ENCODE data around the gene PLEKHA7.
"Not testable (repeated sequence)": the region's sequence is repeated elsewhere in the genome, so short reads cannot be mapped to it uniquely, and the experiment has no call there.

The PLEKHA7 gene

GRCh38 chr11:16977136-16977993, 36.8 kb downstream of the PLEKHA7 start:
- no peak for DNase-seq (ENCODE audit: low read depth in 2 of 2)

- DNase-seq (ENCODE audit: low read depth in 2 of 2) = no peak
Observed at GRCh38 chr11:16976379-16976778, 37.8 kb downstream of the PLEKHA7 start.

- DNase-seq (ENCODE audit: low read depth in 2 of 2) = no peak
Observed at GRCh38 chr11:16975906-16976305, 38.3 kb downstream of the PLEKHA7 start.

GRCh38 chr11:16973338-16973964, 40.8 kb downstream of the PLEKHA7 start:
- DNase-seq (ENCODE audit: low read depth in 2 of 2) = no peak

- DNase-seq (ENCODE audit: low read depth in 2 of 2) = no peak
Observed at GRCh38 chr11:16969010-16969999, 44.9 kb downstream of the PLEKHA7 start.

GRCh38 chr11:16968196-16968595, 46.0 kb downstream of the PLEKHA7 start:
- DNase-seq (ENCODE audit: low read depth in 2 of 2) = no peak

GRCh38 chr11:16966930-16967671, 47.1 kb downstream of the PLEKHA7 start:
- DNase-seq (ENCODE audit: low read depth in 2 of 2) = no peak

- no peak for DNase-seq (ENCODE audit: low read depth in 2 of 2)
Observed at GRCh38 chr11:16964501-16964900, 49.7 kb downstream of the PLEKHA7 start.

- DNase-seq (ENCODE audit: low read depth in 2 of 2) = no peak
Observed at GRCh38 chr11:16963316-16963876, 50.8 kb downstream of the PLEKHA7 start.

GRCh38 chr11:16962589-16962988, 51.6 kb downstream of the PLEKHA7 start:
- DNase-seq (ENCODE audit: low read depth in 2 of 2) = not testable (repeated sequence)

GRCh38 chr11:16962146-16962545, 52.1 kb downstream of the PLEKHA7 start:
- no peak for DNase-seq (ENCODE audit: low read depth in 2 of 2)

GRCh38 chr11:16960250-16960649, 54.0 kb downstream of the PLEKHA7 start:
- no peak for DNase-seq (ENCODE audit: low read depth in 2 of 2)

- no peak for DNase-seq (ENCODE audit: low read depth in 2 of 2)
Observed at GRCh38 chr11:16959602-16960001, 54.6 kb downstream of the PLEKHA7 start.

GRCh38 chr11:16958833-16959232, 55.4 kb downstream of the PLEKHA7 start:
- no peak for DNase-seq (ENCODE audit: low read depth in 2 of 2)

- no peak for DNase-seq (ENCODE audit: low read depth in 2 of 2)
Observed at GRCh38 chr11:16956538-16957153, 57.6 kb downstream of the PLEKHA7 start.

- no peak for DNase-seq (ENCODE audit: low read depth in 2 of 2)
Observed at GRCh38 chr11:16953663-16954062, 60.6 kb downstream of the PLEKHA7 start.

- no peak for DNase-seq (ENCODE audit: low read depth in 2 of 2)
Observed at GRCh38 chr11:16946477-16947282, 67.5 kb downstream of the PLEKHA7 start.

GRCh38 chr11:16945671-16946469, 68.3 kb downstream of the PLEKHA7 start:
- no peak for DNase-seq (ENCODE audit: low read depth in 2 of 2)

GRCh38 chr11:16942911-16943310, 71.3 kb downstream of the PLEKHA7 start:
- no peak for DNase-seq (ENCODE audit: low read depth in 2 of 2)
